HEK293 (cell line): Measurements from ENCODE around the gene TRAPPC2L.

Source experiments
- CTCF ChIA-PET: fragments of 350-600 bp; formaldehyde crosslinking; extraction: SDS; loops from one replicate; lab custom pipeline; 2021; ENCODE audit warnings: antibody characterized with exemption; lab: Yijun Ruan, JAX
- POLR2A ChIA-PET: fragments of 300-600 bp; formaldehyde crosslinking; extraction: SDS; loops from one replicate; lab custom pipeline; 2020; ENCODE audit warnings: antibody characterized with exemption, inconsistent platforms; lab: Yijun Ruan, JAX
- H3K27ac ChIP-seq: fragments of 200-500 bp; sonication (Bioruptor generic); 2 replicates; pipeline ENCODE4 v1.5.1; 2014; ENCODE audit warnings: low read depth, low read length, control low read depth, inconsistent platforms; ENCODE audit errors: extremely low read depth
- H3K36me3 ChIP-seq, 2 experiments: fragments of 200-500 bp in 1 of 2; sonication (Bioruptor generic) in 1 of 2; 1 replicate in 1 of 2; 2 replicates in 1 of 2; pipeline ENCODE4 v1.5.1; 2014 to 2017; ENCODE audit warnings: inconsistent platforms in 2 of 2, low read length in 2 of 2; ENCODE audit not compliant: control insufficient read depth in 2 of 2, insufficient read depth in 1 of 2
- H3K4me1 ChIP-seq: fragments of 200-500 bp; sonication (Bioruptor generic); 2 replicates; pipeline ENCODE4 v1.5.1; 2014; ENCODE audit warnings: mild to moderate bottlenecking, low read length, inconsistent platforms; ENCODE audit not compliant: control insufficient read depth, insufficient read depth
- H3K4me3 ChIP-seq: 2 replicates; pipeline ENCODE4 v1.5.1; 2011; ENCODE audit warnings: low read depth, mild to moderate bottlenecking, control low read depth, low read length, moderate library complexity
- H3K9me3 ChIP-seq: fragments of 200-500 bp; sonication (Bioruptor generic); 2 replicates; pipeline ENCODE4 v1.5.1; 2014; ENCODE audit warnings: low read depth, low read length, inconsistent platforms; ENCODE audit not compliant: control insufficient read depth, insufficient read depth
- HOXC10 ChIP-seq: sonication (generic); formaldehyde crosslinking; IDR thresholded peaks from 2 replicates; pipeline ENCODE4 v1.8.1; 2023; ENCODE audit warnings: mild to moderate bottlenecking, missing genetic modification reagents
- KLF1 ChIP-seq: fragments of 450-650 bp; formaldehyde crosslinking; IDR thresholded peaks from 2 replicates; pipeline ENCODE4 v1.5.1; 2016; ENCODE audit warnings: missing biosample characterization, missing genetic modification characterization
- MEIS1 ChIP-seq: sonication (generic); formaldehyde crosslinking; IDR thresholded peaks from 2 replicates; pipeline ENCODE4 v1.8.1; 2022; ENCODE audit warnings: missing genetic modification reagents, mild to moderate bottlenecking, borderline replicate concordance
- OSR2 ChIP-seq: fragments of 450-650 bp; formaldehyde crosslinking; IDR thresholded peaks from 2 replicates; pipeline ENCODE4 v1.5.1; 2016; ENCODE audit warnings: missing biosample characterization, missing genetic modification characterization
- PATZ1 ChIP-seq: fragments of 450-650 bp; formaldehyde crosslinking; IDR thresholded peaks from 2 replicates; pipeline ENCODE4 v1.5.1; 2016; ENCODE audit warnings: missing biosample characterization, missing genetic modification characterization
- PBX3 ChIP-seq: sonication (generic); formaldehyde crosslinking; IDR thresholded peaks from 2 replicates; pipeline ENCODE4 v1.8.1; 2022; ENCODE audit warnings: mild to moderate bottlenecking, moderate library complexity, missing genetic modification reagents
- YY1 ChIP-seq: fragments of 450-650 bp; formaldehyde crosslinking; IDR thresholded peaks from 2 replicates; pipeline ENCODE4 v1.5.1; 2018; ENCODE audit warnings: missing biosample characterization, missing genetic modification characterization
- ZBTB48 ChIP-seq: fragments of 450-650 bp; formaldehyde crosslinking; IDR thresholded peaks from 2 replicates; pipeline ENCODE4 v1.5.1; 2016; ENCODE audit warnings: missing biosample characterization, missing genetic modification characterization
- ZFHX2 ChIP-seq: fragments of 450-650 bp; formaldehyde crosslinking; conservative IDR thresholded peaks from 2 replicates; pipeline ENCODE4 v1.5.1; 2016; ENCODE audit warnings: missing biosample characterization, missing genetic modification characterization
- ZFP3 ChIP-seq: fragments of 450-650 bp; formaldehyde crosslinking; IDR thresholded peaks from 2 replicates; pipeline ENCODE4 v1.5.1; 2016; ENCODE audit warnings: low read depth, missing biosample characterization, missing genetic modification characterization
- ZNF10 ChIP-seq: fragments of 450-650 bp; formaldehyde crosslinking; IDR thresholded peaks from 2 replicates; pipeline ENCODE4 v1.5.1; 2017; ENCODE audit warnings: missing biosample characterization, missing genetic modification characterization
- ZNF211 ChIP-seq: fragments of 450-650 bp; formaldehyde crosslinking; IDR thresholded peaks from 2 replicates; pipeline ENCODE4 v1.5.1; 2016; ENCODE audit warnings: low read depth, missing biosample characterization, missing genetic modification characterization
- ZNF239 ChIP-seq: fragments of 450-650 bp; formaldehyde crosslinking; IDR thresholded peaks from 2 replicates; pipeline ENCODE4 v1.5.1; 2016; ENCODE audit warnings: missing biosample characterization, missing genetic modification characterization
- ZNF24 ChIP-seq: fragments of 450-650 bp; formaldehyde crosslinking; IDR thresholded peaks from 2 replicates; pipeline ENCODE4 v1.5.1; 2016; ENCODE audit warnings: missing biosample characterization, missing genetic modification characterization
- ZNF266 ChIP-seq: fragments of 450-650 bp; formaldehyde crosslinking; IDR thresholded peaks from 2 replicates; pipeline ENCODE4 v1.5.1; 2016; ENCODE audit warnings: missing biosample characterization, missing genetic modification characterization, low read depth
- ZNF354C ChIP-seq: fragments of 450-650 bp; formaldehyde crosslinking; IDR thresholded peaks from 2 replicates; pipeline ENCODE4 v1.5.1; 2016; ENCODE audit warnings: missing biosample characterization, missing genetic modification characterization, low read depth, borderline replicate concordance
- ZNF394 ChIP-seq: fragments of 450-650 bp; formaldehyde crosslinking; IDR thresholded peaks from 2 replicates; pipeline ENCODE4 v1.5.1; 2016; ENCODE audit warnings: missing biosample characterization, missing genetic modification characterization, mild to moderate bottlenecking, moderate library complexity, borderline replicate concordance
- ZNF610 ChIP-seq: fragments of 450-650 bp; formaldehyde crosslinking; IDR thresholded peaks from 2 replicates; pipeline ENCODE4 v1.5.1; 2016; ENCODE audit warnings: missing biosample characterization, missing genetic modification characterization, borderline replicate concordance
- ZNF660 ChIP-seq: fragments of 450-650 bp; IDR thresholded peaks from 2 replicates; pipeline ENCODE4 v1.5.1; 2018; ENCODE audit warnings: missing biosample characterization, mild to moderate bottlenecking, missing genetic modification characterization
- ZNF785 ChIP-seq: fragments of 450-650 bp; formaldehyde crosslinking; IDR thresholded peaks from 2 replicates; pipeline ENCODE4 v1.5.1; 2016; ENCODE audit warnings: missing biosample characterization, missing genetic modification characterization
- ZSCAN30 ChIP-seq: fragments of 450-650 bp; IDR thresholded peaks from 2 replicates; pipeline ENCODE4 v1.5.1; 2018; ENCODE audit warnings: missing biosample characterization, mild to moderate bottlenecking, missing genetic modification characterization, moderate library complexity
- ZSCAN4 ChIP-seq: fragments of 450-650 bp; formaldehyde crosslinking; IDR thresholded peaks from 2 replicates; pipeline ENCODE4 v1.5.1; 2017; ENCODE audit warnings: missing biosample characterization, missing genetic modification characterization
- ZSCAN5A ChIP-seq: fragments of 450-650 bp; formaldehyde crosslinking; IDR thresholded peaks from 2 replicates; pipeline ENCODE4 v1.5.1; 2016; ENCODE audit warnings: missing biosample characterization, missing genetic modification characterization
- TF ChIP-seq, protein P1 (sequence below): fragments of 450-650 bp; formaldehyde crosslinking; IDR thresholded peaks from 2 replicates; pipeline ENCODE4 v1.5.1; 2016; ENCODE audit warnings: missing biosample characterization, missing genetic modification characterization
- TF ChIP-seq, protein P2 (sequence below): fragments of 450-650 bp; formaldehyde crosslinking; IDR thresholded peaks from 2 replicates; pipeline ENCODE4 v1.5.1; 2017; ENCODE audit warnings: missing biosample characterization, missing genetic modification characterization
- TF ChIP-seq, protein P3 (sequence below): fragments of 450-650 bp; formaldehyde crosslinking; IDR thresholded peaks from 2 replicates; pipeline ENCODE4 v1.5.1; 2016; ENCODE audit warnings: missing biosample characterization, missing genetic modification characterization

Gene TRAPPC2L

GRCh38 chr16:88827727-88828126, 29.2 kb upstream of the TRAPPC2L start:
- Histone ChIP-seq H3K4me3 (no peak overlapping the region), H3K4me1 (no peaks in the 10 kb centered on the region), H3K9me3 (no peaks in the 10 kb centered on the region)
- CTCF ChIA-PET: interaction anchor here (0.5 to 1.1 kb wide), 2 partner anchors 9 to 31 kb away, joined by 3 to 4 read pairs; no protein-coding TSS in a partner anchor
- TF ChIP-seq ZNF354C (tag by site-specific recombination) (no peak), ZSCAN5A (no peak), ZNF10 (tag by site-specific recombination) (no peak), ZNF394 (tag by site-specific recombination) (no peak), HOXC10 (CRISPR knock-in tag) (no peak), ZFP3 (tag by site-specific recombination) (no peak), ZBTB48 (no peak), ZNF239 (tag by site-specific recombination) (no peak), PATZ1 (tag by site-specific recombination) (no peak), ZNF610 (tag by site-specific recombination) (no peak), OSR2 (tag by site-specific recombination) (no peak), ZNF24 (tag by site-specific recombination) (no peak), ZNF785 (tag by site-specific recombination) (no peak), ZNF266 (tag by site-specific recombination) (no peak), ZFHX2 (tag by site-specific recombination) (no peak), PBX3 (CRISPR knock-in tag) (no peak)
- TF ChIP-seq, protein P1, sequence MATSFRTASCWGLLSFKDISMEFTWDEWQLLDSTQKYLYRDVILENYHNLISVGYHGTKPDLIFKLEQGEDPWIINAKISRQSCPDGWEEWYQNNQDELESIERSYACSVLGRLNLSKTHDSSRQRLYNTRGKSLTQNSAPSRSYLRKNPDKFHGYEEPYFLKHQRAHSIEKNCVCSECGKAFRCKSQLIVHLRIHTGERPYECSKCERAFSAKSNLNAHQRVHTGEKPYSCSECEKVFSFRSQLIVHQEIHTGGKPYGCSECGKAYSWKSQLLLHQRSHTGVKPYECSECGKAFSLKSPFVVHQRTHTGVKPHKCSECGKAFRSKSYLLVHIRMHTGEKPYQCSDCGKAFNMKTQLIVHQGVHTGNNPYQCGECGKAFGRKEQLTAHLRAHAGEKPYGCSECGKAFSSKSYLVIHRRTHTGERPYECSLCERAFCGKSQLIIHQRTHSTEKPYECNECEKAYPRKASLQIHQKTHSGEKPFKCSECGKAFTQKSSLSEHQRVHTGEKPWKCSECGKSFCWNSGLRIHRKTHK (tag by site-specific recombination): no peak
- TF ChIP-seq, protein P2, sequence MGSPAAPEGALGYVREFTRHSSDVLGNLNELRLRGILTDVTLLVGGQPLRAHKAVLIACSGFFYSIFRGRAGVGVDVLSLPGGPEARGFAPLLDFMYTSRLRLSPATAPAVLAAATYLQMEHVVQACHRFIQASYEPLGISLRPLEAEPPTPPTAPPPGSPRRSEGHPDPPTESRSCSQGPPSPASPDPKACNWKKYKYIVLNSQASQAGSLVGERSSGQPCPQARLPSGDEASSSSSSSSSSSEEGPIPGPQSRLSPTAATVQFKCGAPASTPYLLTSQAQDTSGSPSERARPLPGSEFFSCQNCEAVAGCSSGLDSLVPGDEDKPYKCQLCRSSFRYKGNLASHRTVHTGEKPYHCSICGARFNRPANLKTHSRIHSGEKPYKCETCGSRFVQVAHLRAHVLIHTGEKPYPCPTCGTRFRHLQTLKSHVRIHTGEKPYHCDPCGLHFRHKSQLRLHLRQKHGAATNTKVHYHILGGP (tag by site-specific recombination): no peak
- TF ChIP-seq, all 188 proteins: peak for 0
- POLR2A ChIA-PET: interaction anchor here (1.0 kb wide), 1 partner anchor 9 kb away, joined by 3 read pairs; no protein-coding TSS in a partner anchor
- Histone ChIP-seq H3K27ac (no peak overlapping the region), H3K36me3 (peaks cover 0 to 7% of the 10 kb centered on the region in 2 experiments; a peak in 1 of 3 replicates)

DNA sequence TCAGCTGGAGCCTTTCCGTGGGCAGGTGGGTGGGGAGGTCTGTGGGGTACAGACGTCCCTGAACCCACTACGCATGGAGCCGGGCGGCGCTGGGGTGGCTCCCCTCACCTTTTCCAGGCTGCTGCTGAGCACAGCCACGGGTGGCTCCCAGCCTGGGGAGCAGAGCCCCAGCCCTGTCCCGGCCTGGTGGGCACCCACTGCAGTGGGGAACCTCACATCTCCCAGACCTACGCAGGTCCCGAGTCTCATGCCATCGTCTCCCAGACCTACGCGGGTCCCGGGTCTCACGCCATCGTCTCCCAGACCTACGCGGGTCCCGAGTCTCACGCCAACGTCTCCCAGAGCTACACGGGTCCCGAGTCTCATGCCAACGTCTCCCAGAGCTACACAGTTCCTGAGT, 28.2 kb upstream of the TRAPPC2L start:
- no peaks in the 10 kb centered on the region for H3K9me3 ChIP-seq
- H3K4me3 ChIP-seq: no peak overlapping the region
- peaks cover 0 to 3% of the 10 kb centered on the region in 2 experiments; a peak in 1 of 3 replicates for H3K36me3 ChIP-seq
- H3K4me1 ChIP-seq: no peaks in the 10 kb centered on the region
- POLR2A ChIA-PET: no interaction called here
- no peak overlapping the region for H3K27ac ChIP-seq
- CTCF ChIA-PET: interaction anchor here (0.9 kb wide), 1 partner anchor 339 kb away, joined by 3 read pairs; no protein-coding TSS in a partner anchor
- TF ChIP-seq MEIS1 (CRISPR knock-in tag) (no peak), ZNF211 (tag by site-specific recombination) (no peak), ZSCAN4 (no peak), YY1 (tag by site-specific recombination) (no peak), ZNF660 (tag by site-specific recombination) (no peak), KLF1 (no peak), ZSCAN30 (tag by site-specific recombination) (no peak)
- TF ChIP-seq, protein P3, sequence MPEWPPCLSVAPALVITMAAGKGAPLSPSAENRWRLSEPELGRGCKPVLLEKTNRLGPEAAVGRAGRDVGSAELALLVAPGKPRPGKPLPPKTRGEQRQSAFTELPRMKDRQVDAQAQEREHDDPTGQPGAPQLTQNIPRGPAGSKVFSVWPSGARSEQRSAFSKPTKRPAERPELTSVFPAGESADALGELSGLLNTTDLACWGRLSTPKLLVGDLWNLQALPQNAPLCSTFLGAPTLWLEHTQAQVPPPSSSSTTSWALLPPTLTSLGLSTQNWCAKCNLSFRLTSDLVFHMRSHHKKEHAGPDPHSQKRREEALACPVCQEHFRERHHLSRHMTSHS (tag by site-specific recombination): no peak
